ENCODE data around the gene PAPLN.

The PAPLN gene

DNA sequence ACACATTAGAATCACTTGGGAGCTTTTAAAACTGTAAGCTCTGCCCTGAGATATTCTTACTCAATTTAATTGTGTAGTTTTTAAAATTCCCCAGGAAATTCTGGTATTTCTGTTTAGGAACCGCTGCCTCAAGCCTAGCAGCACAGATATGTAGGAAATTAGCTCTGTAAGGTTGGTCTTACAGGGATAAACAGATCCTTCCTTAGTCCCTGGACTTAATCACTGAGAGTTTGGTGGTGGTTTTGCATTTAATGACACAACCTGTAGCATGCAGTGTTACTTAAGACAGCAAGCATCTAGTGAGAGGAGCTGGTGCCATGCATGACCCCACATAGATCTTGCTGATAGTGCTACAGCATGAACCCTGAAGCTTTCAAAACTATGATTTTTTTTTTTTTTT, 19.9 kb upstream of the PAPLN start:
- CTCF ChIA-PET: no interaction called here
- Mint-ChIP-seq H3K27me3 (no peaks in the 10 kb centered on the region), H3K36me3 (peaks cover 56% of the 10 kb centered on the region)

GRCh38 chr14:73220061-73220460, 17.2 kb upstream of the PAPLN start:
- Mint-ChIP-seq H3K4me1 (peaks cover 21% of the 10 kb centered on the region), H3K9me3 (no peaks in the 10 kb centered on the region), H3K27ac (no peak overlapping the region), H3K36me3 (peaks cover 49% of the 10 kb centered on the region), H3K27me3 (no peaks in the 10 kb centered on the region), H3K4me3 (no peak overlapping the region)
- DNase-seq: no peak
- CTCF ChIA-PET: no interaction called here

More for the DNA sequence above, 19.9 kb upstream of the PAPLN start:
- no peak overlapping the region for H3K27ac Mint-ChIP-seq
- H3K4me1 Mint-ChIP-seq: peaks cover 14% of the 10 kb centered on the region
- no peak overlapping the region for H3K4me3 Mint-ChIP-seq
- no peak for DNase-seq
- H3K9me3 Mint-ChIP-seq: no peaks in the 10 kb centered on the region

GRCh38 chr14:73220634-73221033, 16.7 kb upstream of the PAPLN start:
- no peak overlapping the region for H3K27ac Mint-ChIP-seq
- no peak overlapping the region for H3K4me3 Mint-ChIP-seq
- peaks cover 21% of the 10 kb centered on the region for H3K4me1 Mint-ChIP-seq
- H3K27me3 Mint-ChIP-seq: no peaks in the 10 kb centered on the region
- no peak for DNase-seq
- CTCF ChIA-PET: interaction anchor here (0.6 to 1.4 kb wide), 2 partner anchors 70 to 75 kb away, joined by 3 to 5 read pairs; no protein-coding TSS in a partner anchor
- no peaks in the 10 kb centered on the region for H3K9me3 Mint-ChIP-seq
- H3K36me3 Mint-ChIP-seq: peaks cover 49% of the 10 kb centered on the region

DNA sequence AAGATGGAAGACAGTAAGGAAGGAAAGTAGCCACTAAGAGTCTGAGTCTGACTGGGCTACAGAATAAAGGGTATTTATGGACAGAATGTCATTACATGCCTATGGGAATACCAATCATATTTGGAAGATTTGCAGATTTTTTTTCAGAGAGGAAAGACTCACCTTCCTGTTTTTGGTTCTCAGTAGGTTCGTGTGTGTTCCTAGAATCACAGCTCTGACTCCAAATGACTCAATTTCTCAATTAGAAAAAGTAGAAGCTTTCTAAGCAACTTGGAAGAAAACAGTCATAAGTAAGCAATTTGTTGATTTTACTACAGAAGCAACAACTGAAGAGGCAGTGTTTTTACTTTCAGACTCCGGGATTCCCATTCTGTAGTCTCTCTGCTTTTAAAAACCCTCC, 15.4 kb upstream of the PAPLN start:
- no peaks in the 10 kb centered on the region for H3K27me3 Mint-ChIP-seq
- H3K4me3 Mint-ChIP-seq: no peak overlapping the region
- H3K9me3 Mint-ChIP-seq: no peaks in the 10 kb centered on the region
- H3K4me1 Mint-ChIP-seq: peaks cover 21% of the 10 kb centered on the region
- CTCF ChIA-PET: no interaction called here
- H3K36me3 Mint-ChIP-seq: peaks cover 48% of the 10 kb centered on the region
- DNase-seq: no peak
- H3K27ac Mint-ChIP-seq: peak overlapping the region; percentile 4

DNA sequence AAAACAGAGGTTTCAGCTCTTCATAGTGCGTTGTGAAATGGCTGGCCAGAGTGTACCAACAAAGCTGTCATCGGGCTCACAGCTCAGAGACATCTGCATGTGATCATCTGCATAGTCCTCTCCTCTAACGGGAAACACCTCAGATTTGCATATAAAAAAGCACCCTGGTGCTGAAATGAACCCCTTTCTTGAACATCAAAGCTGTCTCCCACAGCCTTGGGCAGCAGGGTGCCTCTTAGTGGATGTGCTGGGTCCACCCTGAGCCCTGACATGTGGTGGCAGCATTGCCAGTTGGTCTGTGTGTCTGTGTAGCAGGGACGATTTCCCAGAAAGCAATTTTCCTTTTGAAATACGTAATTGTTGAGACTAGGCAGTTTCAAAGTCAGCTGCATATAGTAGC, 14.3 kb upstream of the PAPLN start:
- Mint-ChIP-seq H3K4me3 (no peak overlapping the region), H3K27me3 (no peaks in the 10 kb centered on the region), H3K36me3 (peaks cover 41% of the 10 kb centered on the region), H3K9me3 (no peaks in the 10 kb centered on the region), H3K27ac (peak overlapping the region; percentile 75), H3K4me1 (peaks cover 21% of the 10 kb centered on the region)
- no peak for DNase-seq
- CTCF ChIA-PET: no interaction called here

- no peaks in the 10 kb centered on the region for H3K27me3 Mint-ChIP-seq
- H3K4me3 Mint-ChIP-seq: no peak overlapping the region
- H3K27ac Mint-ChIP-seq: no peak overlapping the region
- no peaks in the 10 kb centered on the region for H3K9me3 Mint-ChIP-seq
- DNase-seq: no peak
- CTCF ChIA-PET: no interaction called here
- peaks cover 22% of the 10 kb centered on the region for H3K36me3 Mint-ChIP-seq
- H3K4me1 Mint-ChIP-seq: peaks cover 21% of the 10 kb centered on the region
Measured at GRCh38 chr14:73225496-73225895, 11.8 kb upstream of the PAPLN start.

GRCh38 chr14:73227812-73228781, 9.2 kb upstream of the PAPLN start:
- no peak overlapping the region for H3K27ac Mint-ChIP-seq
- DNase-seq: no peak
- H3K4me3 Mint-ChIP-seq: no peak overlapping the region
- peaks cover 5% of the 10 kb centered on the region for H3K36me3 Mint-ChIP-seq
- peaks cover under 1% of the 10 kb centered on the region for H3K4me1 Mint-ChIP-seq
- no peaks in the 10 kb centered on the region for H3K9me3 Mint-ChIP-seq
- H3K27me3 Mint-ChIP-seq: peaks cover 21% of the 10 kb centered on the region
- CTCF ChIA-PET: no interaction called here

DNA sequence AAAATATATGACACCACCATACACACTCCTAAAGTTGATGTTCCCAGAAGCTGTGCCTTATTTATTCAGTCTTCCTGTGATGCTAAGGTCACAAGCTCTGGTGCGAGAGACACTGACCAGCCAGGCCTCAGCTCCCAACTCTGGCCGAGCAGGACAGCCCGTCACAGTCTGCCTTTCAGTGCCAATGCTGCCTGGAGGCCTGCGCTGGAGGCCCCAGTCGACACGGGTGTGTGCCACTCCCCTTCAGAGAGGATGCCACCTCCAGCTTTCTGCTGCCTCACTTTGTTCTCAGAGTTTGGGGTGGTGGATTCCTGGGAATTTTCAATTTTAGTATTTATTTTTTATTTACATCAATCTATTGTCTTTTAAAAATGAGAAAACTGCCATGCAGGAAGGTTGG, 7.3 kb upstream of the PAPLN start:
- Mint-ChIP-seq H3K27ac (no peak overlapping the region), H3K27me3 (peaks cover 40% of the 10 kb centered on the region), H3K4me3 (no peak overlapping the region), H3K4me1 (no peaks in the 10 kb centered on the region), H3K9me3 (no peaks in the 10 kb centered on the region), H3K36me3 (peaks cover 5% of the 10 kb centered on the region)
- CTCF ChIA-PET: interaction anchor here (1.8 kb wide), 1 partner anchor 242 kb away, joined by 5 read pairs; no protein-coding TSS in a partner anchor
- no peak for DNase-seq

- no peak for DNase-seq
- peaks cover 10% of the 10 kb centered on the region for H3K4me1 Mint-ChIP-seq
- H3K9me3 Mint-ChIP-seq: no peaks in the 10 kb centered on the region
- H3K27me3 Mint-ChIP-seq: peaks cover 62% of the 10 kb centered on the region
- H3K27ac Mint-ChIP-seq: no peak overlapping the region
- peaks cover 2% of the 10 kb centered on the region for H3K36me3 Mint-ChIP-seq
- CTCF ChIA-PET: no interaction called here
- no peak overlapping the region for H3K4me3 Mint-ChIP-seq
Measured at GRCh38 chr14:73231981-73232851, 5.1 kb upstream of the PAPLN start.

GRCh38 chr14:73232984-73233383, 4.3 kb upstream of the PAPLN start:
- Mint-ChIP-seq H3K9me3 (no peaks in the 10 kb centered on the region), H3K27ac (no peak overlapping the region), H3K4me1 (peaks cover 11% of the 10 kb centered on the region), H3K4me3 (no peak overlapping the region), H3K36me3 (peaks cover 2% of the 10 kb centered on the region), H3K27me3 (peaks cover 68% of the 10 kb centered on the region)
- DNase-seq: no peak
- CTCF ChIA-PET: no interaction called here

GRCh38 chr14:73233564-73233963, 3.7 kb upstream of the PAPLN start:
- Mint-ChIP-seq H3K4me1 (peaks cover 15% of the 10 kb centered on the region), H3K4me3 (no peak overlapping the region), H3K36me3 (no peaks in the 10 kb centered on the region), H3K9me3 (no peaks in the 10 kb centered on the region), H3K27me3 (peaks cover 74% of the 10 kb centered on the region), H3K27ac (no peak overlapping the region)
- CTCF ChIA-PET: no interaction called here
- DNase-seq: no peak

GRCh38 chr14:73234029-73234428, 3.3 kb upstream of the PAPLN start:
- Mint-ChIP-seq H3K9me3 (no peaks in the 10 kb centered on the region), H3K4me1 (peaks cover 16% of the 10 kb centered on the region), H3K4me3 (no peak overlapping the region), H3K27me3 (peaks cover 78% of the 10 kb centered on the region), H3K27ac (no peak overlapping the region), H3K36me3 (no peaks in the 10 kb centered on the region)
- no peak for DNase-seq
- CTCF ChIA-PET: no interaction called here

DNA sequence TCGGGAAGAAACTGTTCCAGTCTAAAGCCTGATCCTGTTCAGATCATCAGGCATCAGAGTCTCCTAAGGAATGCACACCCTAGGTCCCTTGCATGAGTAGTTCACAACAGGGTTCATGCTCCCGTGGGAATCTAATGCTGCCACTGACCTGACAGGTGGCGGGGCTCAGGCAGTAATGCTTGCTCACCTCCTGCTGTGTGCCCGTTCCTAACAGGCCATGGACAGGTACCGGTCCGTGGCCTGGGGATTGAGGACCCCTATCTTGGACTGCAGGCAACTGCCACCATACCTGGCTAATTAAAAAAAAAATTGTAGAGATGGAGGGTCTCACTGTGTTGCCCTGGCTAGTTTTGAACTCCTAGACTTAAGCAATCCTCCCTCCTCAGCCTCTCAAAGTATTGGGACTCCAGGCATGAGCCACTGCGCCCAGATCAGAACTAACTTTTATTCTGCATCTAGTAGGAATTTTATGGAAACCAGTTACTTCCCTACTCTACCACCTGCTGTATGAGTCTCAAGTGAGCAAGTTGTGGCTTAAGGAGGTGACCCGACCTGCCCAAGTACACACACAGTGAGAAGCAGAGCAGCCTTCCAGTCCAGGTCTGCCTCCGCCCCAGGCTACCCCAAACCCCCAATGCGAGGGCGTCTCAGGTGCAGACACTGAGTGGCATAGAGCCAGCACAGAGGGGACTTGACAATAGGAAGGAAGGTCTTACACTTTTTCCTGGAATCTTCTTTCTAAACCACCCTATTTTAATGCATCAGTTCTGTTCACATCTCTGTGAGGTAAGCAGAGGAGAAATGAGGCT, 2.5 kb upstream of the PAPLN start:
- Mint-ChIP-seq H3K27me3 (peaks cover 86% of the 10 kb centered on the region), H3K9me3 (no peaks in the 10 kb centered on the region), H3K27ac (no peak overlapping the region), H3K36me3 (no peaks in the 10 kb centered on the region), H3K4me3 (no peak overlapping the region), H3K4me1 (peaks cover 16% of the 10 kb centered on the region)
- no peak for DNase-seq
- CTCF ChIA-PET: no interaction called here
